A549 (cell line): ENCODE data around the gene TMEM135.

Experiments
- CEBPB ChIP-seq, 2 experiments: fragments of >200 bp in 1 of 2; sonication (Bioruptor Twin) in 1 of 2; formaldehyde crosslinking in 1 of 2; IDR thresholded peaks; 2 replicates each; pipeline ENCODE4 v1.6.1; 2012 to 2016
- CHD2 ChIP-seq: fragments of 150-350 bp; IDR thresholded peaks from 2 replicates; pipeline ENCODE4 v1.6.1; 2014; ENCODE audit warnings: low read length; ENCODE audit not compliant: partially characterized antibody
- EP300 ChIP-seq, 2 experiments: fragments of >200 bp; sonication (Bioruptor Twin); formaldehyde crosslinking; IDR thresholded peaks; 2 replicates in 1 of 2; 3 replicates in 1 of 2; pipeline ENCODE4 v1.6.1; 2016 to 2017
- JUN ChIP-seq, 2 experiments: fragments of >200 bp; sonication (Bioruptor Twin); formaldehyde crosslinking; IDR thresholded peaks; 2 replicates in 1 of 2; 3 replicates in 1 of 2; pipeline ENCODE4 v1.6.1; 2016 to 2017
- ZNF302 ChIP-seq: fragments of 250-450 bp; sonication (Bioruptor Pico); IDR thresholded peaks from 2 replicates; pipeline ENCODE4 v1.9.0; 2021; ENCODE audit warnings: inconsistent platforms, mild to moderate bottlenecking, moderate library complexity
- TF ChIP-seq, protein P1 (sequence below): fragments of >200 bp; sonication (Bioruptor Twin); formaldehyde crosslinking; IDR thresholded peaks from 3 replicates; pipeline ENCODE4 v1.5.1; 2016
- TF ChIP-seq, protein P2 (sequence below): IDR thresholded peaks from 2 replicates; pipeline ENCODE4 v1.6.1; 2012

DNA sequence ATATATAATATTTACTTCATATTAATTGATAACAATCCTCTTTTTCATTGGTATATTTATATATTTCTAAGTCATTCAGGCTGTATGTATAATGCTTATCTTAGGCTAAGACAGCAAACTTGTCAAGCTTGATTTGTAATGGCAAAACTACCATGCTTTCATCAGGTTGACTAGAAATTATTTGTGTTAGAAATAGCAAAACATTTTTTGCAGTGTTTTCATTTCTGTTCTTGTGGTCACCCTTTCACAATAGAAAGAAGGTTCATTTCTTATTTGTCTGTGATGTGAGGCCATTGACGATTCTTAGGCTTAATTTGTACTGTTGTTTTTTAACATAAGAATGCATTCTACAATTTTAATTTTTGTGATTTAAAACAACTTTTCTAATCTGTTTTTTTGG, 197.6 kb downstream of the TMEM135 start:
- TF ChIP-seq ZNF302 (no peak), JUN (IDR thresholded peaks at IDR 0.05) (no peak), CHD2 (no peak), CEBPB (IDR thresholded peaks at IDR 0.05) (no peak), EP300 (IDR thresholded peaks at IDR 0.05) (no peak)
- TF ChIP-seq, protein P1, sequence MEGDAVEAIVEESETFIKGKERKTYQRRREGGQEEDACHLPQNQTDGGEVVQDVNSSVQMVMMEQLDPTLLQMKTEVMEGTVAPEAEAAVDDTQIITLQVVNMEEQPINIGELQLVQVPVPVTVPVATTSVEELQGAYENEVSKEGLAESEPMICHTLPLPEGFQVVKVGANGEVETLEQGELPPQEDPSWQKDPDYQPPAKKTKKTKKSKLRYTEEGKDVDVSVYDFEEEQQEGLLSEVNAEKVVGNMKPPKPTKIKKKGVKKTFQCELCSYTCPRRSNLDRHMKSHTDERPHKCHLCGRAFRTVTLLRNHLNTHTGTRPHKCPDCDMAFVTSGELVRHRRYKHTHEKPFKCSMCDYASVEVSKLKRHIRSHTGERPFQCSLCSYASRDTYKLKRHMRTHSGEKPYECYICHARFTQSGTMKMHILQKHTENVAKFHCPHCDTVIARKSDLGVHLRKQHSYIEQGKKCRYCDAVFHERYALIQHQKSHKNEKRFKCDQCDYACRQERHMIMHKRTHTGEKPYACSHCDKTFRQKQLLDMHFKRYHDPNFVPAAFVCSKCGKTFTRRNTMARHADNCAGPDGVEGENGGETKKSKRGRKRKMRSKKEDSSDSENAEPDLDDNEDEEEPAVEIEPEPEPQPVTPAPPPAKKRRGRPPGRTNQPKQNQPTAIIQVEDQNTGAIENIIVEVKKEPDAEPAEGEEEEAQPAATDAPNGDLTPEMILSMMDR: no peak
- TF ChIP-seq, protein P2, sequence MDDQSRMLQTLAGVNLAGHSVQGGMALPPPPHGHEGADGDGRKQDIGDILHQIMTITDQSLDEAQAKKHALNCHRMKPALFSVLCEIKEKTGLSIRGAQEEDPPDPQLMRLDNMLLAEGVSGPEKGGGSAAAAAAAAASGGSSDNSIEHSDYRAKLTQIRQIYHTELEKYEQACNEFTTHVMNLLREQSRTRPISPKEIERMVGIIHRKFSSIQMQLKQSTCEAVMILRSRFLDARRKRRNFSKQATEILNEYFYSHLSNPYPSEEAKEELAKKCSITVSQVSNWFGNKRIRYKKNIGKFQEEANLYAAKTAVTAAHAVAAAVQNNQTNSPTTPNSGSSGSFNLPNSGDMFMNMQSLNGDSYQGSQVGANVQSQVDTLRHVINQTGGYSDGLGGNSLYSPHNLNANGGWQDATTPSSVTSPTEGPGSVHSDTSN: no peak
